Neural crest cell (in vitro differentiated cells): ENCODE data around the gene NUP62. TPM values are rescaled to one million over a fixed set of nuclear protein-coding genes. Genes with fewer than 3 reads are reported as not detected.

Source experiments
- DNase-seq: peaks from one replicate; pipeline ENCODE4 v3.0.0; 2021; ENCODE audit warnings: low read depth, mixed read lengths, low spot score
- H3K27ac Mint-ChIP-seq: one replicate; pipeline ENCODE4 v1.8.0; 2021; ENCODE audit warnings: mild to moderate bottlenecking, mixed read lengths; ENCODE audit not compliant: unreplicated experiment
- H3K27me3 Mint-ChIP-seq: 2 replicates; pipeline ENCODE4 v1.8.0; 2021; ENCODE audit warnings: low read depth, mild to moderate bottlenecking, mixed read lengths
- H3K36me3 Mint-ChIP-seq: 2 replicates; pipeline ENCODE4 v1.8.0; 2021; ENCODE audit warnings: low read depth, mild to moderate bottlenecking, mixed read lengths
- H3K4me1 Mint-ChIP-seq: 2 replicates; pipeline ENCODE4 v1.8.0; 2021; ENCODE audit warnings: mixed read lengths
- H3K4me3 Mint-ChIP-seq: one replicate; pipeline ENCODE4 v1.8.0; 2021; ENCODE audit warnings: mild to moderate bottlenecking, mixed read lengths
- H3K9me3 Mint-ChIP-seq: 2 replicates; pipeline ENCODE4 v1.8.0; 2021; ENCODE audit warnings: mixed read lengths
- CTCF ChIP-seq: fragments of 200-600 bp; sonication (generic); conservative IDR thresholded peaks from 2 replicates; pipeline ENCODE4 v1.5.0; 2021; ENCODE audit warnings: antibody characterized with exemption, mild to moderate bottlenecking
- total RNA-seq: library from RNA; stranded (reverse); gene quantifications from 2 replicates; pipeline ENCODE4 v1.2.1, GENCODE V29; 2021

NUP62 gene
- total RNA-seq, 1 donor from 2014 or later, result 127 TPM

GRCh38 chr19:49889038-49889686 lies 40.1 kb downstream of the NUP62 start:
- peaks cover 9% of the 10 kb centered on the region for H3K36me3 Mint-ChIP-seq
- H3K27me3 Mint-ChIP-seq, result peaks cover 27% of the 10 kb centered on the region
- DNase-seq, result no peak
- TF ChIP-seq CTCF, result no peak
- H3K4me3 Mint-ChIP-seq, result no peak overlapping the region
- no peaks in the 10 kb centered on the region for H3K9me3 Mint-ChIP-seq
- no peak overlapping the region for H3K27ac Mint-ChIP-seq
- H3K4me1 Mint-ChIP-seq, result peaks cover 4% of the 10 kb centered on the region

- no peak for TF ChIP-seq CTCF
- no peak overlapping the region for H3K4me3 Mint-ChIP-seq
- H3K27ac Mint-ChIP-seq, result no peak overlapping the region
- H3K9me3 Mint-ChIP-seq, result no peaks in the 10 kb centered on the region
- peaks cover 4% of the 10 kb centered on the region for H3K4me1 Mint-ChIP-seq
- peaks cover 11% of the 10 kb centered on the region for H3K36me3 Mint-ChIP-seq
- peaks cover 26% of the 10 kb centered on the region for H3K27me3 Mint-ChIP-seq
- DNase-seq, result no peak
These were observed 40.8 kb downstream of the NUP62 start for GRCh38 chr19:49888510-49888824.

- Mint-ChIP-seq H3K27ac (no peak overlapping the region), H3K9me3 (no peaks in the 10 kb centered on the region), H3K4me1 (peaks cover 4% of the 10 kb centered on the region), H3K36me3 (peaks cover 16% of the 10 kb centered on the region), H3K27me3 (peaks cover 21% of the 10 kb centered on the region), H3K4me3 (no peak overlapping the region)
- no peak for DNase-seq
- no peak for TF ChIP-seq CTCF
These were observed 41.4 kb downstream of the NUP62 start for GRCh38 chr19:49887665-49888509.

- Mint-ChIP-seq H3K36me3 (peaks cover 19% of the 10 kb centered on the region), H3K27me3 (peaks cover 14% of the 10 kb centered on the region)
These were observed 42.2 kb downstream of the NUP62 start for GRCh38 chr19:49887037-49887664.

GRCh38 chr19:49884760-49885159 lies 44.5 kb downstream of the NUP62 start:
- Mint-ChIP-seq H3K4me1 (no peaks in the 10 kb centered on the region), H3K36me3 (peaks cover 22% of the 10 kb centered on the region), H3K4me3 (no peak overlapping the region), H3K27me3 (no peaks in the 10 kb centered on the region), H3K9me3 (no peaks in the 10 kb centered on the region), H3K27ac (no peak overlapping the region)
- no peak for TF ChIP-seq CTCF
- DNase-seq, result no peak

More at GRCh38 chr19:49887037-49887664, 42.2 kb downstream of the NUP62 start:
- Mint-ChIP-seq H3K27ac (no peak overlapping the region), H3K4me3 (no peak overlapping the region), H3K9me3 (no peaks in the 10 kb centered on the region), H3K4me1 (peaks cover 4% of the 10 kb centered on the region)
- DNase-seq, result no peak
- no peak for TF ChIP-seq CTCF
